ENCODE data around the gene KCTD13. TPM values are rescaled to one million over a fixed set of nuclear protein-coding genes. Genes with fewer than 3 reads are reported as not detected.

Gene KCTD13
- 10 to 100 TPM; 44.6 to 48.4 TPM for total RNA-seq

GRCh38 chr16:29925781-29926710 is at the start of gene KCTD13:
TSS of gene KCTD13 (minus strand) at chr16:29926226. CDS start at chr16:29926033, 193 bp downstream.
- peak; percentile 90 for DNase-seq
- H3K27me3 Mint-ChIP-seq = peaks cover 2% of the 10 kb centered on the region
- H3K27ac Mint-ChIP-seq = peak within 1 kb of the TSS; percentile 93
- H3K4me1 Mint-ChIP-seq = peaks cover 31% of the 10 kb centered on the region
- H3K4me3 Mint-ChIP-seq = peak within 1 kb of the TSS; percentile 89
- peaks cover 7% of the 10 kb centered on the region for H3K36me3 Mint-ChIP-seq
- no peaks in the 10 kb centered on the region for H3K9me3 Mint-ChIP-seq (ENCODE audit: low read depth)
- CTCF ChIA-PET = interaction anchor here (0.7 to 2.8 kb wide), 12 partner anchors 25 to 225 kb away, joined by 3 to 17 read pairs (median 4); partner anchors contain the start of genes CDIPT, PAGR1, TAOK2 and TMEM219
- ATAC-seq = peak; percentile 95

GRCh38 chr16:29975134-29975538 is 49.1 kb upstream of the KCTD13 start:
- H3K4me1 Mint-ChIP-seq = peaks cover 30% of the 10 kb centered on the region
- DNase-seq (no peak), ATAC-seq (no peak)
- CTCF ChIA-PET = interaction anchor here (0.7 to 5.7 kb wide), 9 partner anchors 13 to 284 kb away, joined by 3 to 31 read pairs (median 3); partner anchors contain the start of genes HIRIP3, INO80E and TMEM219
- H3K27me3 Mint-ChIP-seq = no peaks in the 10 kb centered on the region
- peaks cover 33% of the 10 kb centered on the region for H3K36me3 Mint-ChIP-seq
- no peaks in the 10 kb centered on the region for H3K9me3 Mint-ChIP-seq (ENCODE audit: low read depth)
- H3K27ac Mint-ChIP-seq = peak overlapping the region; percentile 95
- peak overlapping the region; percentile 81 for H3K4me3 Mint-ChIP-seq

- CTCF ChIA-PET = interaction anchor here (0.9 to 5.7 kb wide), 11 partner anchors 11 to 283 kb away, joined by 3 to 31 read pairs (median 4); partner anchors contain the start of genes HIRIP3, INO80E and TMEM219
- peaks cover 30% of the 10 kb centered on the region for H3K4me1 Mint-ChIP-seq
- peak; percentile 64 for DNase-seq
- H3K9me3 Mint-ChIP-seq (ENCODE audit: low read depth) = no peaks in the 10 kb centered on the region
- no peak for ATAC-seq
- H3K4me3 Mint-ChIP-seq = peak overlapping the region; percentile 81
- H3K27ac Mint-ChIP-seq = peak overlapping the region; percentile 95
- peaks cover 32% of the 10 kb centered on the region for H3K36me3 Mint-ChIP-seq
- H3K27me3 Mint-ChIP-seq = no peaks in the 10 kb centered on the region
These were observed 48.5 kb upstream of the KCTD13 start for GRCh38 chr16:29974291-29975133.

GRCh38 chr16:29973384-29974246 is 47.6 kb upstream of the KCTD13 start, which contains the start of gene TAOK2:
TSS of gene TAOK2 (plus strand) at chr16:29973868. CDS start at chr16:29977773, 3,905 bp downstream.
- peak within 1 kb of the TSS; percentile 81 for H3K4me3 Mint-ChIP-seq
- H3K27ac Mint-ChIP-seq = peak within 1 kb of the TSS; percentile 95
- no peaks in the 10 kb centered on the region for H3K9me3 Mint-ChIP-seq (ENCODE audit: low read depth)
- no peaks in the 10 kb centered on the region for H3K27me3 Mint-ChIP-seq
- peaks cover 30% of the 10 kb centered on the region for H3K36me3 Mint-ChIP-seq
- ATAC-seq = peak; percentile 99
- H3K4me1 Mint-ChIP-seq = peaks cover 30% of the 10 kb centered on the region
- peak; percentile 99 for DNase-seq
- CTCF ChIA-PET = interaction anchor here (0.7 to 5.7 kb wide), 16 partner anchors 12 to 273 kb away, joined by 3 to 31 read pairs (median 4); partner anchors contain the start of genes HIRIP3, INO80E, KCTD13 and SEZ6L2

GRCh38 chr16:29972992-29973383 is 47.0 kb upstream of the KCTD13 start:
- peaks cover 30% of the 10 kb centered on the region for H3K4me1 Mint-ChIP-seq

GRCh38 chr16:29972500-29972899 is 46.5 kb upstream of the KCTD13 start:
- H3K4me3 Mint-ChIP-seq = no peak overlapping the region
- ATAC-seq (no peak), DNase-seq (no peak)
- CTCF ChIA-PET = interaction anchor here (0.8 to 5.7 kb wide), 9 partner anchors 10 to 281 kb away, joined by 3 to 31 read pairs (median 5); partner anchors contain the start of genes HIRIP3, INO80E, KCTD13 and SEZ6L2
- no peaks in the 10 kb centered on the region for H3K9me3 Mint-ChIP-seq (ENCODE audit: low read depth)
- peaks cover 28% of the 10 kb centered on the region for H3K36me3 Mint-ChIP-seq
- H3K4me1 Mint-ChIP-seq = peaks cover 30% of the 10 kb centered on the region
- peak overlapping the region; percentile 95 for H3K27ac Mint-ChIP-seq
- no peaks in the 10 kb centered on the region for H3K27me3 Mint-ChIP-seq

More at GRCh38 chr16:29972992-29973383, 47.0 kb upstream of the KCTD13 start:
- DNase-seq (no peak), ATAC-seq (no peak)
- Mint-ChIP-seq H3K4me3 (peak overlapping the region; percentile 81), H3K9me3 (ENCODE audit: low read depth) (no peaks in the 10 kb centered on the region), H3K27me3 (no peaks in the 10 kb centered on the region), H3K36me3 (peaks cover 31% of the 10 kb centered on the region), H3K27ac (peak overlapping the region; percentile 95)
- CTCF ChIA-PET = interaction anchor here (0.7 to 5.7 kb wide), 14 partner anchors 11 to 273 kb away, joined by 3 to 31 read pairs (median 5); partner anchors contain the start of genes HIRIP3, INO80E, KCTD13 and SEZ6L2

- CTCF ChIA-PET = interaction anchor here (1.2 to 5.7 kb wide), 2 partner anchors 9 to 280 kb away, joined by 5 to 31 read pairs; partner anchors contain the start of gene TMEM219
- no peak overlapping the region for H3K4me3 Mint-ChIP-seq
- no peaks in the 10 kb centered on the region for H3K27me3 Mint-ChIP-seq
- peaks cover 24% of the 10 kb centered on the region for H3K4me1 Mint-ChIP-seq
- H3K27ac Mint-ChIP-seq = no peak overlapping the region
- DNase-seq (no peak), ATAC-seq (no peak)
- peaks cover 28% of the 10 kb centered on the region for H3K36me3 Mint-ChIP-seq
- H3K9me3 Mint-ChIP-seq (ENCODE audit: low read depth) = no peaks in the 10 kb centered on the region
These were observed 45.3 kb upstream of the KCTD13 start for GRCh38 chr16:29971304-29971703.

- Mint-ChIP-seq H3K4me3 (no peak overlapping the region), H3K4me1 (peaks cover 13% of the 10 kb centered on the region), H3K27ac (no peak overlapping the region), H3K36me3 (peaks cover 36% of the 10 kb centered on the region), H3K9me3 (ENCODE audit: low read depth) (no peaks in the 10 kb centered on the region), H3K27me3 (no peaks in the 10 kb centered on the region)
- ATAC-seq (no peak), DNase-seq (no peak)
- CTCF ChIA-PET = no interaction called here
These were observed 42.2 kb upstream of the KCTD13 start for GRCh38 chr16:29968205-29968604.

GRCh38 chr16:29963021-29963743 is 37.2 kb upstream of the KCTD13 start:
- DNase-seq (no peak), ATAC-seq (no peak)
- CTCF ChIA-PET = interaction anchor here (2.3 to 3.2 kb wide), 3 partner anchors 11 to 136 kb away, joined by 7 to 31 read pairs (median 17); partner anchors contain the start of genes KCTD13 and TAOK2
- peak overlapping the region; percentile 88 for H3K4me3 Mint-ChIP-seq
- peak overlapping the region; percentile 86 for H3K27ac Mint-ChIP-seq
- peaks cover 26% of the 10 kb centered on the region for H3K4me1 Mint-ChIP-seq
- H3K36me3 Mint-ChIP-seq = peaks cover 12% of the 10 kb centered on the region
- no peaks in the 10 kb centered on the region for H3K9me3 Mint-ChIP-seq (ENCODE audit: low read depth)
- H3K27me3 Mint-ChIP-seq = no peaks in the 10 kb centered on the region

- peaks cover 26% of the 10 kb centered on the region for H3K4me1 Mint-ChIP-seq
- DNase-seq (no peak), ATAC-seq (no peak)
- H3K36me3 Mint-ChIP-seq = peaks cover 12% of the 10 kb centered on the region
- CTCF ChIA-PET = interaction anchor here (0.8 to 3.2 kb wide), 11 partner anchors 8 to 147 kb away, joined by 3 to 31 read pairs (median 5); partner anchors contain the start of genes HIRIP3, INO80E, KCTD13 and PAGR1
- no peaks in the 10 kb centered on the region for H3K27me3 Mint-ChIP-seq
- H3K4me3 Mint-ChIP-seq = peak overlapping the region; percentile 88
- H3K27ac Mint-ChIP-seq = peak overlapping the region; percentile 86
- no peaks in the 10 kb centered on the region for H3K9me3 Mint-ChIP-seq (ENCODE audit: low read depth)
These were observed 36.4 kb upstream of the KCTD13 start for GRCh38 chr16:29962344-29962994.
